GM23338 (cell line): ENCODE results near the gene VAT1. TPM values are rescaled to one million over a fixed set of nuclear protein-coding genes. Genes with fewer than 3 reads are reported as not detected.
"Not testable (repeated sequence)": the region's sequence is repeated elsewhere in the genome, so short reads cannot be mapped to it uniquely, and the experiment has no call there.

Source experiments
- ATAC-seq: fragments of 200-7000 bp; cut with Tn5 transposase; 3 replicates; pipeline ENCODE4 v1.9.1; 2020
- DNase-seq: peaks from one replicate; pipeline ENCODE4 v3.0.0-alpha.2; 2015; ENCODE audit warnings: low spot score
- H2AFZ ChIP-seq: fragments of 200-600 bp; sonication (generic); 2 replicates; pipeline ENCODE4 v1.8.0; 2016; ENCODE audit warnings: antibody characterized with exemption, mild to moderate bottlenecking, moderate library complexity
- H3F3A ChIP-seq: fragments of 200-600 bp; sonication (generic); replicated peaks from 2 replicates; pipeline ENCODE4 v1.8.0; 2017; ENCODE audit warnings: antibody characterized with exemption, mixed run types, low read depth
- H3K27ac ChIP-seq: fragments of 200-600 bp; sonication (generic); 2 replicates; pipeline ENCODE4 v1.6.1; 2016; ENCODE audit warnings: low read depth
- H3K27me3 ChIP-seq: fragments of 200-600 bp; sonication (generic); 2 replicates; pipeline ENCODE4 v1.8.0; 2016; ENCODE audit warnings: mild to moderate bottlenecking, mixed run types, moderate library complexity; ENCODE audit not compliant: insufficient read depth
- H3K36me3 ChIP-seq: fragments of 200-600 bp; sonication (generic); 2 replicates; pipeline ENCODE4 v1.8.0; 2016; ENCODE audit warnings: mild to moderate bottlenecking; ENCODE audit not compliant: insufficient read depth
- H3K4me1 ChIP-seq: fragments of 200-600 bp; sonication (generic); 2 replicates; pipeline ENCODE4 v1.8.0; 2016; ENCODE audit warnings: mild to moderate bottlenecking, moderate library complexity; ENCODE audit not compliant: insufficient read depth
- H3K4me2 ChIP-seq: fragments of 200-600 bp; sonication (generic); 2 replicates; pipeline ENCODE4 v1.7.1; 2017; ENCODE audit warnings: mixed run types
- H3K4me3 ChIP-seq: fragments of 200-600 bp; sonication (generic); 2 replicates; pipeline ENCODE4 v1.6.1; 2016; ENCODE audit warnings: mixed run types
- H3K79me2 ChIP-seq: fragments of 200-600 bp; sonication (generic); replicated peaks from 2 replicates; pipeline ENCODE4 v1.8.0; 2017; ENCODE audit warnings: mild to moderate bottlenecking; ENCODE audit not compliant: insufficient read depth
- H3K9me2 ChIP-seq: fragments of 200-600 bp; sonication (generic); 2 replicates; pipeline ENCODE4 v1.8.0; 2017; ENCODE audit not compliant: insufficient read depth
- H4K20me1 ChIP-seq: fragments of 200-600 bp; sonication (generic); replicated peaks from 2 replicates; pipeline ENCODE4 v1.8.0; 2017; ENCODE audit warnings: mild to moderate bottlenecking; ENCODE audit not compliant: insufficient read depth
- H3K27ac Mint-ChIP-seq: 2 replicates; pipeline ENCODE4 v1.8.0; 2020; ENCODE audit warnings: inconsistent platforms, mild to moderate bottlenecking, moderate library complexity, mixed read lengths
- H3K27me3 Mint-ChIP-seq: 3 replicates; pipeline ENCODE4 v1.8.0; 2022; ENCODE audit warnings: low read depth, mild to moderate bottlenecking, moderate library complexity, mixed read lengths, inconsistent platforms; ENCODE audit not compliant: insufficient read depth, poor library complexity
- H3K36me3 Mint-ChIP-seq: 3 replicates; pipeline ENCODE4 v1.8.0; 2021; ENCODE audit warnings: low read depth, mild to moderate bottlenecking, inconsistent platforms, moderate library complexity, mixed read lengths
- H3K4me1 Mint-ChIP-seq: 3 replicates; pipeline ENCODE4 v1.8.0; 2020; ENCODE audit warnings: mild to moderate bottlenecking, inconsistent platforms, mixed read lengths
- H3K4me3 Mint-ChIP-seq: 3 replicates; pipeline ENCODE4 v1.8.0; 2021; ENCODE audit warnings: moderate library complexity, mild to moderate bottlenecking, inconsistent platforms, mixed read lengths
- H3K9me3 Mint-ChIP-seq: 3 replicates; pipeline ENCODE4 v1.8.0; 2020; ENCODE audit warnings: moderate library complexity, mild to moderate bottlenecking, inconsistent platforms, mixed read lengths
- CREB1 ChIP-seq: fragments of 250-450 bp; sonication (Bioruptor Pico); IDR thresholded peaks from 2 replicates; pipeline ENCODE4 v1.5.0; 2020; ENCODE audit warnings: low read depth, mild to moderate bottlenecking, moderate library complexity
- ETS1 ChIP-seq: IDR thresholded peaks from 2 replicates; pipeline ENCODE4 v1.6.1; 2016; ENCODE audit warnings: antibody characterized with exemption
- NANOG ChIP-seq: IDR thresholded peaks from 2 replicates; pipeline ENCODE4 v1.6.1; 2016; ENCODE audit warnings: antibody characterized with exemption, borderline replicate concordance
- POLR2AphosphoS5 ChIP-seq: IDR thresholded peaks from 2 replicates; pipeline ENCODE4 v1.6.1; 2016; ENCODE audit warnings: antibody characterized with exemption, low read depth
- REST ChIP-seq: IDR thresholded peaks from one replicate; pipeline ENCODE4 v1.6.1; 2018; ENCODE audit warnings: antibody characterized with exemption; ENCODE audit not compliant: unreplicated experiment
- ZNF462 ChIP-seq: fragments of 250-450 bp; sonication (Bioruptor Pico); IDR thresholded peaks from 2 replicates; pipeline ENCODE4 v1.5.0; 2020; ENCODE audit warnings: mild to moderate bottlenecking, moderate library complexity
- polyA plus RNA-seq: library from polyadenylated mRNA; unstranded; fragments of >200 nt; fragmentation: Nextera tagmentation; extraction: Ambion mirVana; gene quantifications from 2 replicates; pipeline ENCODE4 v1.2.1, GENCODE V29; 2016
- total RNA-seq: library from RNA; depleted of rRNA; stranded (reverse); fragments of >200 nt; shearing (Covaris generic); gene quantifications from 2 replicates; pipeline ENCODE4 v1.2.3, GENCODE V29; 2014

The VAT1 gene
- total and polyA plus RNA-seq, 2 experiments from 2014 or later: 233 to 300 TPM

- TF ChIP-seq ZNF462 (CRISPR knock-in tag) (no peak), CREB1 (CRISPR knock-in tag) (no peak), REST (no peak), ETS1 (no peak), NANOG (no peak), POLR2AphosphoS5 (no peak)
These were observed 42.5 kb downstream of the VAT1 start, which contains the start of gene PTGES3L (continued) for GRCh38 chr17:42979511-42980273.

- not testable (repeated sequence) for H3K79me2 ChIP-seq, ATAC-seq, H2AFZ ChIP-seq, H3K9me2 ChIP-seq, H3K36me3 Mint-ChIP-seq, H3F3A ChIP-seq, H3K4me1 Mint-ChIP-seq, H3K27me3 Mint-ChIP-seq, H4K20me1 ChIP-seq, H3K4me3 Mint-ChIP-seq, H3K9me3 Mint-ChIP-seq, DNase-seq, H3K4me2 ChIP-seq, H3K4me1 ChIP-seq, H3K27ac Mint-ChIP-seq, H3K27ac ChIP-seq, H3K4me3 ChIP-seq, H3K36me3 ChIP-seq, H3K27me3 ChIP-seq
These were observed 46.5 kb downstream of the VAT1 start for GRCh38 chr17:42975701-42976100.
